Measurements from ENCODE around the gene PKN3.

The PKN3 gene

DNA sequence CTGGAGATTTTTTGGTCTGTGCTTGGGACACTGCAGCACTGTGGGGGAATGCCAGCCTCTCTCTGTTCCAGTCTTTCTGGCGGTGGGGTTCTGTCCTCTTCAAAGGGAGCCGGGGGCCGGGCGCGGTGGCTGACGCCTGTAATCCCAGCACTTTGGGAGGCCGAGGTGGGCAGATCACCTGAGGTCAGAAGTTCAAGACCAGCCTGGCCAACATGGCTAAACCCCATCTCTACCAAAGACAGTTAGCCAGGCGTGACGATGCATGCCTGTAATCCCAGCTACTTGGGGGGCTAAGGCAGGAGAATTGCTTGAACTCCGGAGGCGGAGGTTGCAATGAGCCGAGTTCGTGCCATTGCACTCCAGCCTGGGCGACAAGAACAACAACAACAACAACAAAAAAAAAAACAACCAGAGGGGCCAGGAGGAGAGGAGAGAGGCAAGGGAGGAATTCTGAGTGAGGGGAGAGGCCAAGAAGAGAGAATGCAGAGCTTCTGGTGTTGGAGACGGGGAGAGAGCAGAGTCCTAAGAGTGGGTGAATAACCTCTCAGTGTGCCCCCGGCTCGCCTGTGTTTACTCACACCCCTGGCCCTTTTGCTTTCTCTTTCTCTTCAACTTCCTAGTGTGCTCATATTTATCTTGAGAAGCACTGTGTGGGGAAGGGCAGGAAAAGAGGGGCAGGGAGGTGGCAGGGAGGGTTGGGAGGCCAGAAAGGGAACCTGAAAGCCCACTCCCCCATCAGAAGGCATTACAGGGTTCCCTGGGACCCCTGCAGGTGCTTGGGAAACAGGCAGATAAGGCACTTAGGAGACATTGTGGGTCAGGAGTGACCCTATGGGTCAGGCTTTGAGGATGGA, 16.4 kb upstream of the PKN3 start:
- TF ChIP-seq, protein P1, sequence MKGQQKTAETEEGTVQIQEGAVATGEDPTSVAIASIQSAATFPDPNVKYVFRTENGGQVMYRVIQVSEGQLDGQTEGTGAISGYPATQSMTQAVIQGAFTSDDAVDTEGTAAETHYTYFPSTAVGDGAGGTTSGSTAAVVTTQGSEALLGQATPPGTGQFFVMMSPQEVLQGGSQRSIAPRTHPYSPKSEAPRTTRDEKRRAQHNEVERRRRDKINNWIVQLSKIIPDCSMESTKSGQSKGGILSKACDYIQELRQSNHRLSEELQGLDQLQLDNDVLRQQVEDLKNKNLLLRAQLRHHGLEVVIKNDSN (IDR thresholded peaks at IDR 0.05), result no peak
- TF ChIP-seq, protein P2, sequence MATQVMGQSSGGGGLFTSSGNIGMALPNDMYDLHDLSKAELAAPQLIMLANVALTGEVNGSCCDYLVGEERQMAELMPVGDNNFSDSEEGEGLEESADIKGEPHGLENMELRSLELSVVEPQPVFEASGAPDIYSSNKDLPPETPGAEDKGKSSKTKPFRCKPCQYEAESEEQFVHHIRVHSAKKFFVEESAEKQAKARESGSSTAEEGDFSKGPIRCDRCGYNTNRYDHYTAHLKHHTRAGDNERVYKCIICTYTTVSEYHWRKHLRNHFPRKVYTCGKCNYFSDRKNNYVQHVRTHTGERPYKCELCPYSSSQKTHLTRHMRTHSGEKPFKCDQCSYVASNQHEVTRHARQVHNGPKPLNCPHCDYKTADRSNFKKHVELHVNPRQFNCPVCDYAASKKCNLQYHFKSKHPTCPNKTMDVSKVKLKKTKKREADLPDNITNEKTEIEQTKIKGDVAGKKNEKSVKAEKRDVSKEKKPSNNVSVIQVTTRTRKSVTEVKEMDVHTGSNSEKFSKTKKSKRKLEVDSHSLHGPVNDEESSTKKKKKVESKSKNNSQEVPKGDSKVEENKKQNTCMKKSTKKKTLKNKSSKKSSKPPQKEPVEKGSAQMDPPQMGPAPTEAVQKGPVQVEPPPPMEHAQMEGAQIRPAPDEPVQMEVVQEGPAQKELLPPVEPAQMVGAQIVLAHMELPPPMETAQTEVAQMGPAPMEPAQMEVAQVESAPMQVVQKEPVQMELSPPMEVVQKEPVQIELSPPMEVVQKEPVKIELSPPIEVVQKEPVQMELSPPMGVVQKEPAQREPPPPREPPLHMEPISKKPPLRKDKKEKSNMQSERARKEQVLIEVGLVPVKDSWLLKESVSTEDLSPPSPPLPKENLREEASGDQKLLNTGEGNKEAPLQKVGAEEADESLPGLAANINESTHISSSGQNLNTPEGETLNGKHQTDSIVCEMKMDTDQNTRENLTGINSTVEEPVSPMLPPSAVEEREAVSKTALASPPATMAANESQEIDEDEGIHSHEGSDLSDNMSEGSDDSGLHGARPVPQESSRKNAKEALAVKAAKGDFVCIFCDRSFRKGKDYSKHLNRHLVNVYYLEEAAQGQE (IDR thresholded peaks at IDR 0.05; ENCODE audit: low read depth), result no peak
- TF ChIP-seq TEAD4 (IDR thresholded peaks at IDR 0.05), result no peak
- TF ChIP-seq ZBTB7A (IDR thresholded peaks at IDR 0.05; ENCODE audit: low read depth), result no peak
- TF ChIP-seq EP300 (IDR thresholded peaks at IDR 0.05; ENCODE audit: borderline replicate concordance), result no peak
- TF ChIP-seq EGR1 (IDR thresholded peaks at IDR 0.05), result no peak
- TF ChIP-seq YY1 (IDR thresholded peaks at IDR 0.05; ENCODE audit: low read depth), result no peak
- TF ChIP-seq CREB1 (IDR thresholded peaks at IDR 0.05; ENCODE audit: low read depth), result no peak
- no peak for TF ChIP-seq RAD21 (IDR thresholded peaks at IDR 0.05; ENCODE audit: low read depth)
- no peak for TF ChIP-seq TCF12 (IDR thresholded peaks at IDR 0.05; ENCODE audit: low read depth)
- no peak for TF ChIP-seq NFIC (IDR thresholded peaks at IDR 0.05)
- no peak for TF ChIP-seq CEBPB (IDR thresholded peaks at IDR 0.05)
- TF ChIP-seq FOXM1 (IDR thresholded peaks at IDR 0.05; ENCODE audit: borderline replicate concordance, low read depth), result no peak
- TF ChIP-seq, protein P3, sequence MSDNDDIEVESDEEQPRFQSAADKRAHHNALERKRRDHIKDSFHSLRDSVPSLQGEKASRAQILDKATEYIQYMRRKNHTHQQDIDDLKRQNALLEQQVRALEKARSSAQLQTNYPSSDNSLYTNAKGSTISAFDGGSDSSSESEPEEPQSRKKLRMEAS (IDR thresholded peaks at IDR 0.05), result no peak
- TF ChIP-seq TAF1 (IDR thresholded peaks at IDR 0.05; ENCODE audit: low read depth), result no peak

DNA sequence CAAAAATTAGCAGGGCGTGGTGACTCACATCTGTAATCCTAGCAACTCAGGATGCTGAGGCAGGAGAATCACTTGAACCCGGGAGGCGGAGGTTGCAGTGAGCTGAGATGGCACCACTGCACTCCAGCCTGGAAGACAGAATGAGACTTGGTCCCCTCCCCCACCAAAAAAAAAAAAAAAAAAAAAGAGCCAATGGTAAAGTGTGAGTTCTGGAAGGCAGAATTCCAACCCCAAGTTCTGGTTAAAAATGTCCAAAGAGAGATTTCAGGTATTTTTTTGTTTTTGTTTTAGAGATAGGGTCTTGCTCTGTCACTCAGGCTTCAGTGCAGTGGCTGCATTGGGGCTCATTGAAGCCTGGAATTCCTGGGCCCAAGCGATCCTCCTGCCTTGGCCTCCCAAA, 14.8 kb upstream of the PKN3 start:
- no peak for TF ChIP-seq TAF1 (IDR thresholded peaks at IDR 0.05; ENCODE audit: low read depth)
- TF ChIP-seq CREB1 (IDR thresholded peaks at IDR 0.05; ENCODE audit: low read depth), result no peak
- TF ChIP-seq, protein P1 (IDR thresholded peaks at IDR 0.05), result no peak
- no peak for TF ChIP-seq EP300 (IDR thresholded peaks at IDR 0.05; ENCODE audit: borderline replicate concordance)
- no peak for TF ChIP-seq RAD21 (IDR thresholded peaks at IDR 0.05; ENCODE audit: low read depth)
- TF ChIP-seq YY1 (IDR thresholded peaks at IDR 0.05; ENCODE audit: low read depth), result no peak
- no peak for TF ChIP-seq NFIC (IDR thresholded peaks at IDR 0.05)
- TF ChIP-seq CEBPB (IDR thresholded peaks at IDR 0.05), result no peak
- TF ChIP-seq, protein P3 (IDR thresholded peaks at IDR 0.05), result no peak
- TF ChIP-seq TEAD4 (IDR thresholded peaks at IDR 0.05), result no peak
- TF ChIP-seq EGR1 (IDR thresholded peaks at IDR 0.05), result no peak
- TF ChIP-seq, protein P2 (IDR thresholded peaks at IDR 0.05; ENCODE audit: low read depth), result no peak
- no peak for TF ChIP-seq TCF12 (IDR thresholded peaks at IDR 0.05; ENCODE audit: low read depth)
- TF ChIP-seq ZBTB7A (IDR thresholded peaks at IDR 0.05; ENCODE audit: low read depth), result no peak
- no peak for TF ChIP-seq FOXM1 (IDR thresholded peaks at IDR 0.05; ENCODE audit: borderline replicate concordance, low read depth)

DNA sequence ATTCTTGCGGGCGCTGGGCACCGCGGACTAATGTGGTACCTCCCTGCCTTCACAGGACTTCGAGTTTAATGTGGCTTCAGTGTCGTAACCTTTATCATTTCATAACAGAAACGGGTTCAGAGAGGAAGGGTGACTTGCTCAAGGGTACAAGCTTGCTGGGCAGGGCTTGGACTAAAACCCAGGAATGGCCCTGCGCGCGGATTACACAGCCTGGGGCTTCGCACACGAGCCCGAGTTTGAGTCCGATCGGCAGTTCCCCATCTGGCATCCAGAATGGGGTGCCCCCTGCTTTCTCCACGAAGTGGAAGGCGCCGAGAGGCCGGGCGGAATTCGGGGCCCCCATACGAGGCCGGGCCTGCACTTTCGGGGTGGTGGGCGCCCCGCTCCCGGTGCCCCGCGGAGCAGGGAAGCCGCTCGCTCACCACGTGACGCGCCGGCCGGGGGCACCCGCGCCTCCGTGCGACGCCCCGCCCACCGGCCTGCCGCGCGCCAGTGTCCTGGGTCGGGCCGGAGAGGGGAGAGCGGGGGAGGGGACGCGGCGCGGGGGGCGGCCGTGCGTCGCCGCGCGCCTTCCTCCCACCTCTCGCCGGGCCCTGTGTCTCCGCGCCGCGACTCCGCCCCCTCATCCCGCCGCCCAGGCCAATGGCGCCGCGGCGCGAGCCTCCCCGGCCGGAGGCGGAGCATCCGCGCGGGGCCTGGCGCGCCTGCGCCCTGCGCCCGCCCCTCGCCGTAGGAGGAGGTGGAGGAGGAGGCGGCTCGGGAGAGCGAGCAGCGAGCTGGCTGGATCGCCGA, 13.6 kb upstream of the PKN3 start, which contains the start of gene SET:
TSS of gene SET (plus strand) at position 722 of the 792 bp plus-strand sequence. CDS start 361 bp downstream, outside the sequence.
- peak; percentile 76 for TF ChIP-seq ZBTB7A (IDR thresholded peaks at IDR 0.05; ENCODE audit: low read depth)
- no peak for TF ChIP-seq EP300 (IDR thresholded peaks at IDR 0.05; ENCODE audit: borderline replicate concordance)
- TF ChIP-seq, protein P3 (IDR thresholded peaks at IDR 0.05), result peak; percentile 83; the same call in 1 of the 2 replicates
- TF ChIP-seq TAF1 (IDR thresholded peaks at IDR 0.05; ENCODE audit: low read depth), result peak; percentile 58; the same call in 1 of the 2 replicates
- TF ChIP-seq TCF12 (IDR thresholded peaks at IDR 0.05; ENCODE audit: low read depth), result no peak
- TF ChIP-seq, protein P1 (IDR thresholded peaks at IDR 0.05), result peak; percentile 93

DNA sequence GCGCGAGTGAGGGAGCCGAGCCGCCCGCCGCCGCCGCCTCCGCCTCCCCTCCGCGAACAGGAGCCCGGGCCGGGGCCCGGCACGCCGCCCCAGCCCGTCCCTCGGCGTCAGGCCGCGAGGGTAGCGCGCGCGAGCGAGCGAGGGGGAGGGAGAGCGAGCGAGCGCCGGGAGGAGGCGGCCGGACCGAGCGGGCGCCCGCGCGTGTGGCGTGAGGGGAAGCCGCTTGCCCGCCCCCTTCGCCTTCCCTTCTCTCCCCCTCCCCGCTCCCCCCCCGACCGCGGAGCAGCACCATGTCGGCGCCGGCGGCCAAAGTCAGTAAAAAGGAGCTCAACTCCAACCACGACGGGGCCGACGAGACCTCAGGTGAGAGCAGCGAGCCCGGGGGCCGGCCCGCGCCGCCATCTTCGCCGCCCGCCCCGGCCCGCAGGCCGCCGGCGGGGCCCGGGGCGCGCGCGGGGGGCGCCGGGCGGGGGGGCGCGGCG, 13.0 kb upstream of the PKN3 start:
- TF ChIP-seq EGR1 (IDR thresholded peaks at IDR 0.05), result no peak
- no peak; the same call in 1 of the 2 replicates for TF ChIP-seq TEAD4 (IDR thresholded peaks at IDR 0.05)
- no peak for TF ChIP-seq RAD21 (IDR thresholded peaks at IDR 0.05; ENCODE audit: low read depth)
- TF ChIP-seq, protein P1 (IDR thresholded peaks at IDR 0.05), result no peak
- TF ChIP-seq TCF12 (IDR thresholded peaks at IDR 0.05; ENCODE audit: low read depth), result no peak
- TF ChIP-seq NFIC (IDR thresholded peaks at IDR 0.05), result no peak
- no peak for TF ChIP-seq ZBTB7A (IDR thresholded peaks at IDR 0.05; ENCODE audit: low read depth)
- TF ChIP-seq YY1 (IDR thresholded peaks at IDR 0.05; ENCODE audit: low read depth), result peak; percentile 48; the same call in 1 of the 2 replicates
- TF ChIP-seq, protein P2 (IDR thresholded peaks at IDR 0.05; ENCODE audit: low read depth), result 0 out of 2 replicates have a peak, but pooled peaks have one; percentile 1
- TF ChIP-seq FOXM1 (IDR thresholded peaks at IDR 0.05; ENCODE audit: borderline replicate concordance, low read depth), result no peak
- TF ChIP-seq TAF1 (IDR thresholded peaks at IDR 0.05; ENCODE audit: low read depth), result no peak
